Activated CD4-positive, alpha-beta memory T cell treated with anti-CD3 and anti-CD28 coated beads for 36 hours (primary cell): Measurements from ENCODE around the gene DOHH. TPM values are rescaled to one million over a fixed set of nuclear protein-coding genes. Genes with fewer than 3 reads are reported as not detected.

Experiments used
- CTCF ChIA-PET: fragments of 350-600 bp; sonication (Branson Sonifier 250); formaldehyde crosslinking; loops from one replicate; lab custom pipeline; 2021; ENCODE audit warnings: antibody characterized with exemption, inconsistent platforms; lab: Charles Lee
- POLR2A ChIA-PET: fragments of 350-600 bp; sonication (Branson Sonifier 250); formaldehyde crosslinking; loops from one replicate; lab custom pipeline; 2021; ENCODE audit warnings: antibody characterized with exemption; lab: Charles Lee
- DNase-seq: peaks from one replicate; pipeline ENCODE4 v3.0.0-alpha.2; 2020
- H3K27ac Mint-ChIP-seq: one replicate; pipeline ENCODE4 v1.8.0; 2021; ENCODE audit warnings: mixed read lengths
- H3K27me3 Mint-ChIP-seq: one replicate; pipeline ENCODE4 v1.8.0; 2021; ENCODE audit warnings: mixed read lengths
- H3K36me3 Mint-ChIP-seq: one replicate; pipeline ENCODE4 v1.8.0; 2021; ENCODE audit warnings: mixed read lengths
- H3K4me1 Mint-ChIP-seq: one replicate; pipeline ENCODE4 v1.8.0; 2021; ENCODE audit warnings: low read depth, mixed read lengths
- H3K4me3 Mint-ChIP-seq: one replicate; pipeline ENCODE4 v1.8.0; 2021; ENCODE audit warnings: mild to moderate bottlenecking, mixed read lengths
- H3K9me3 Mint-ChIP-seq: one replicate; pipeline ENCODE4 v1.8.0; 2021; ENCODE audit warnings: mixed read lengths
- intact Hi-C: fragments of 100-400 bp; cut with micrococcal nuclease; formaldehyde crosslinking; loops from one replicate; pipeline ENCODE4 v1.15.1; 2023
- total RNA-seq, 2 experiments: library from RNA; stranded (reverse); gene quantifications; one replicate each; pipeline ENCODE4 v1.2.3, GENCODE V29; 2021

DOHH gene
- total RNA-seq, 2 experiments from 2014 or later = 15.0 to 17.0 TPM

GRCh38 chr19:3506384-3507340 is 6.2 kb upstream of the DOHH start:
- Mint-ChIP-seq H3K27me3 (no peaks in the 10 kb centered on the region), H3K36me3 (peaks cover 14% of the 10 kb centered on the region), H3K4me3 (peak overlapping the region; percentile 93), H3K9me3 (no peaks in the 10 kb centered on the region), H3K4me1 (peaks cover 43% of the 10 kb centered on the region), H3K27ac (peak overlapping the region; percentile 77)
- peak; percentile 43 for DNase-seq
- intact Hi-C loops = loop anchor here (1.0 to 10.0 kb wide), 7 partner anchors 50 to 722 kb away; partner anchors contain the start of genes CACTIN, EEF2, HMG20B and MFSD12
- ChIA-PET CTCF (no interaction called here), POLR2A (interaction anchor here (0.7 to 1.1 kb wide), 2 partner anchors 48 to 256 kb away, joined by 3 to 6 read pairs; partner anchors contain the start of gene MRPL54)

- Mint-ChIP-seq H3K27ac (peak within 1 kb of the TSS; percentile 93), H3K4me1 (peaks cover 43% of the 10 kb centered on the region), H3K9me3 (no peaks in the 10 kb centered on the region), H3K27me3 (no peaks in the 10 kb centered on the region), H3K36me3 (peaks cover 14% of the 10 kb centered on the region), H3K4me3 (peak within 1 kb of the TSS; percentile 93)
- CTCF ChIA-PET = interaction anchor here (2.9 kb wide), 1 partner anchor 21 kb away, joined by 9 read pairs; no protein-coding TSS in a partner anchor
- intact Hi-C loops = loop anchor here (1.0 to 10.0 kb wide), 7 partner anchors 51 to 721 kb away; partner anchors contain the start of genes CACTIN, EEF2, HMG20B and MFSD12
- POLR2A ChIA-PET = interaction anchor here (0.7 kb wide), 1 partner anchor 49 kb away, joined by 6 read pairs; no protein-coding TSS in a partner anchor
- peak; percentile 100 for DNase-seq
Measured at GRCh38 chr19:3505598-3506383, 5.3 kb upstream of the DOHH start, which contains the start of gene FZR1. Gene FZR1, plus strand, starts transcription at chr19:3506311. Its CDS starts 16,679 bp downstream, at chr19:3522990.

GRCh38 chr19:3504735-3505134 is 4.3 kb upstream of the DOHH start:
- Mint-ChIP-seq H3K27ac (peak overlapping the region; percentile 93), H3K4me1 (peaks cover 40% of the 10 kb centered on the region), H3K4me3 (peak overlapping the region; percentile 89), H3K27me3 (no peaks in the 10 kb centered on the region), H3K9me3 (no peaks in the 10 kb centered on the region), H3K36me3 (peaks cover 11% of the 10 kb centered on the region)
- ChIA-PET POLR2A (no interaction called here), CTCF (interaction anchor here (0.8 to 2.9 kb wide), 2 partner anchors 10 to 20 kb away, joined by 3 to 9 read pairs; no protein-coding TSS in a partner anchor)
- DNase-seq = no peak
- intact Hi-C loops = loop anchor here (5.0 to 10.0 kb wide), 2 partner anchors 483 to 720 kb away; partner anchors contain the start of genes EEF2, SGTA and THOP1

- Mint-ChIP-seq H3K36me3 (peaks cover 3% of the 10 kb centered on the region), H3K4me3 (no peak overlapping the region), H3K27me3 (no peaks in the 10 kb centered on the region), H3K27ac (no peak overlapping the region), H3K9me3 (no peaks in the 10 kb centered on the region), H3K4me1 (peaks cover 29% of the 10 kb centered on the region)
- POLR2A ChIA-PET = no interaction called here
- DNase-seq = no peak
- CTCF ChIA-PET = interaction anchor here (1.0 to 2.9 kb wide), 2 partner anchors 18 to 42 kb away, joined by 3 to 9 read pairs; no protein-coding TSS in a partner anchor
- intact Hi-C loops = loop anchor here (10.0 kb wide), 1 partner anchor 718 kb away; the partner anchor contains the start of genes SGTA and THOP1
Measured at GRCh38 chr19:3503036-3503572, 2.6 kb upstream of the DOHH start.

- intact Hi-C loops = loop anchor here (10.0 kb wide), 1 partner anchor 717 kb away; the partner anchor contains the start of genes SGTA and THOP1
- H3K27ac Mint-ChIP-seq = no peak overlapping the region
- no peak for DNase-seq
- peaks cover 23% of the 10 kb centered on the region for H3K4me1 Mint-ChIP-seq
- H3K9me3 Mint-ChIP-seq = no peaks in the 10 kb centered on the region
- CTCF ChIA-PET = interaction anchor here (0.7 to 1.6 kb wide), 2 partner anchors 32 to 55 kb away, joined by 4 read pairs; no protein-coding TSS in a partner anchor
- H3K27me3 Mint-ChIP-seq = no peaks in the 10 kb centered on the region
- no peak overlapping the region for H3K4me3 Mint-ChIP-seq
- H3K36me3 Mint-ChIP-seq = peaks cover 3% of the 10 kb centered on the region
- POLR2A ChIA-PET = interaction anchor here (0.6 kb wide), 1 partner anchor 13 kb away, joined by 4 read pairs; no protein-coding TSS in a partner anchor
Measured at GRCh38 chr19:3501780-3502179, 1.3 kb upstream of the DOHH start.

GRCh38 chr19:3499738-3500428 is 591 bp downstream of the DOHH start:
- DNase-seq = no peak
- Mint-ChIP-seq H3K27ac (peak overlapping the region; percentile 95), H3K9me3 (no peaks in the 10 kb centered on the region), H3K27me3 (no peaks in the 10 kb centered on the region), H3K36me3 (peaks cover 8% of the 10 kb centered on the region), H3K4me3 (peak overlapping the region; percentile 85), H3K4me1 (peaks cover 21% of the 10 kb centered on the region)
- ChIA-PET POLR2A (interaction anchor here (1.0 to 1.4 kb wide), 3 partner anchors 9 to 65 kb away, joined by 3 to 5 read pairs (median 4); no protein-coding TSS in a partner anchor), CTCF (interaction anchor here (1.1 to 2.7 kb wide), 3 partner anchors 15 to 195 kb away, joined by 3 to 19 read pairs (median 4); no protein-coding TSS in a partner anchor)
- intact Hi-C loops = loop anchor here (10.0 kb wide), 1 partner anchor 715 kb away; the partner anchor contains the start of genes SGTA and THOP1

GRCh38 chr19:3497757-3498520 is 2.5 kb downstream of the DOHH start:
- Mint-ChIP-seq H3K4me3 (no peak overlapping the region), H3K27me3 (no peaks in the 10 kb centered on the region), H3K27ac (no peak overlapping the region), H3K36me3 (peaks cover 16% of the 10 kb centered on the region), H3K9me3 (no peaks in the 10 kb centered on the region), H3K4me1 (peaks cover 22% of the 10 kb centered on the region)
- intact Hi-C loops = no loop called here
- CTCF ChIA-PET = interaction anchor here (1.9 kb wide), 1 partner anchor 12 kb away, joined by 8 read pairs; no protein-coding TSS in a partner anchor
- no peak for DNase-seq
- POLR2A ChIA-PET = no interaction called here

GRCh38 chr19:3496392-3497273 is 3.8 kb downstream of the DOHH start:
- Mint-ChIP-seq H3K4me1 (peaks cover 22% of the 10 kb centered on the region), H3K9me3 (no peaks in the 10 kb centered on the region), H3K27ac (no peak overlapping the region), H3K27me3 (no peaks in the 10 kb centered on the region), H3K4me3 (no peak overlapping the region), H3K36me3 (peaks cover 19% of the 10 kb centered on the region)
- ChIA-PET CTCF (interaction anchor here (1.9 kb wide), 1 partner anchor 11 kb away, joined by 8 read pairs; no protein-coding TSS in a partner anchor), POLR2A (no interaction called here)
- no peak for DNase-seq
- intact Hi-C loops = no loop called here

- Mint-ChIP-seq H3K9me3 (no peaks in the 10 kb centered on the region), H3K27me3 (no peaks in the 10 kb centered on the region), H3K4me1 (peaks cover 15% of the 10 kb centered on the region), H3K4me3 (no peak overlapping the region), H3K27ac (peak overlapping the region; percentile 77), H3K36me3 (peaks cover 21% of the 10 kb centered on the region)
- peak; percentile 82 for DNase-seq
- ChIA-PET POLR2A (no interaction called here), CTCF (interaction anchor here (0.6 to 2.2 kb wide), 7 partner anchors 10 to 452 kb away, joined by 3 to 32 read pairs (median 3); partner anchors contain the start of gene SMIM44)
- intact Hi-C loops = no loop called here
Measured at GRCh38 chr19:3494559-3494958, 5.9 kb downstream of the DOHH start.
